Vagina (tissue), 2 donors: ENCODE data around the gene LIMS1.
"Not testable (repeated sequence)": the region's sequence is repeated elsewhere in the genome, so short reads cannot be mapped to it uniquely, and the experiment has no call there.

Experiments used
- CTCF ChIP-seq, 3 experiments: fragments of 450-650 bp in 2 of 3; fragments of 200-600 bp in 1 of 3; sonication (generic) in 1 of 3; IDR thresholded peaks; one replicate each; pipeline ENCODE4 v1.5.1; 2017 to 2019; ENCODE audit warnings: antibody characterized with exemption in 3 of 3, mild to moderate bottlenecking in 2 of 3, moderate library complexity in 2 of 3
- POLR2A ChIP-seq, 2 donors: fragments of 450-650 bp; IDR thresholded peaks; one replicate each; pipeline ENCODE4 v1.6.1; 2017; ENCODE audit warnings: antibody characterized with exemption in 2 of 2, mild to moderate bottlenecking in 2 of 2, moderate library complexity in 2 of 2

GRCh38 chr2:108676522-108676921, 142.3 kb downstream of the LIMS1 start:
- TF ChIP-seq CTCF, POLR2A (IDR thresholded peaks at IDR 0.05): not testable (repeated sequence)
